ENCODE measurements around the gene PRRG2. TPM values are rescaled to one million over a fixed set of nuclear protein-coding genes. Genes with fewer than 3 reads are reported as not detected.

Gene PRRG2
- polyA plus RNA-seq, 1 of the 3 experiments (the other 2 are of a cell fraction), result 0.44 TPM

GRCh38 chr19:49551531-49551930 lies 29.6 kb upstream of the PRRG2 start:
- TF ChIP-seq IRF3 (IDR thresholded peaks at IDR 0.05; ENCODE audit: low read depth, low read length) (no peak), USF2 (IDR thresholded peaks at IDR 0.05; ENCODE audit: borderline replicate concordance, low read depth, low read length) (no peak), FOSL2 (IDR thresholded peaks at IDR 0.05; ENCODE audit: borderline replicate concordance, low read depth) (no peak), YY1 (IDR thresholded peaks at IDR 0.05; ENCODE audit: low read depth) (no peak), EZH2phosphoT487 (IDR thresholded peaks at IDR 0.05; ENCODE audit: borderline replicate concordance, low read depth) (no peak), CHD2 (IDR thresholded peaks at IDR 0.05; ENCODE audit: low read length, partially characterized antibody) (no peak), RAD21 (IDR thresholded peaks at IDR 0.05; ENCODE audit: low read length) (no peak), ELF1 (IDR thresholded peaks at IDR 0.05) (no peak), NRF1 (IDR thresholded peaks at IDR 0.05; ENCODE audit: low read depth, low read length) (no peak), PBX3 (IDR thresholded peaks at IDR 0.05) (no peak), TAF1 (IDR thresholded peaks at IDR 0.05; ENCODE audit: borderline replicate concordance, low read depth, low read length) (no peak), JUND (IDR thresholded peaks at IDR 0.05) (no peak), EP300 (IDR thresholded peaks at IDR 0.05; ENCODE audit: borderline replicate concordance in 1 of 2, low read depth in 1 of 2, low read length in 1 of 2) (no peak), TCF12 (IDR thresholded peaks at IDR 0.05) (no peak), GATA2 (CRISPR knock-in tag; IDR thresholded peaks at IDR 0.05) (no peak)
- no peaks in the 10 kb centered on the region for H3K9me3 ChIP-seq
- ChIA-PET POLR2A (interaction anchor here (1.2 kb wide), 1 partner anchor 9 kb away, joined by 3 read pairs; no protein-coding TSS in a partner anchor), CTCF (interaction anchor here (1.0 to 10.0 kb wide), 4 partner anchors 14 to 52 kb away, joined by 3 to 87 read pairs (median 6); no protein-coding TSS in a partner anchor)
- H3K9me2 ChIP-seq, result no peaks in the 10 kb centered on the region
- H3K79me2 ChIP-seq (ENCODE audit: insufficient read depth), result no peaks in the 10 kb centered on the region
- peaks cover 26% of the 10 kb centered on the region for H3F3A ChIP-seq (replicated peaks; ENCODE audit: insufficient read depth)
- DNase-seq, result no peak
- no peak overlapping the region for H3K4me2 ChIP-seq
- no peak overlapping the region for H3K4me3 ChIP-seq (ENCODE audit: low read depth in 2 of 2, low read length in 1 of 2)
- no peaks in the 10 kb centered on the region for H4K20me1 ChIP-seq (ENCODE audit: insufficient read depth)
- WGBS (ENCODE audit: low lambda C conversion rate), result 94% methylated on average over 7 of the region's 7 CpGs
- no peak overlapping the region for H3K27ac ChIP-seq (ENCODE audit: low read depth in 2 of 2, low read length in 1 of 2)
- H3K36me3 ChIP-seq (replicated peaks in 1 of 2; ENCODE audit: control insufficient read depth in 1 of 2, insufficient read depth in 2 of 2, low read length in 1 of 2), result peaks cover 8 to 11% of the 10 kb centered on the region in 2 experiments
- H3K4me1 ChIP-seq (ENCODE audit: control insufficient read depth in 1 of 2, insufficient read depth in 2 of 2, low read depth in 1 of 2, low read length in 1 of 2), result no peaks in the 10 kb centered on the region; a peak in 1 of 4 replicates
- H3K9ac ChIP-seq, result no peak overlapping the region
- H3K27me3 ChIP-seq (ENCODE audit: insufficient read depth), result no peaks in the 10 kb centered on the region
- H2AFZ ChIP-seq (ENCODE audit: low read depth), result no peak overlapping the region

- CTCF ChIA-PET, result interaction anchor here (2.0 to 10.0 kb wide), 2 partner anchors 17 to 18 kb away, joined by 4 to 87 read pairs; no protein-coding TSS in a partner anchor
- H3K4me3 ChIP-seq (ENCODE audit: low read depth in 2 of 2, low read length in 1 of 2), result no peak overlapping the region
- H4K20me1 ChIP-seq (ENCODE audit: insufficient read depth), result no peaks in the 10 kb centered on the region
- H3K9ac ChIP-seq, result no peak overlapping the region
- no peak for DNase-seq
- peaks cover 18 to 19% of the 10 kb centered on the region in 2 experiments for H3K36me3 ChIP-seq (replicated peaks in 1 of 2; ENCODE audit: control insufficient read depth in 1 of 2, insufficient read depth in 2 of 2, low read length in 1 of 2)
- WGBS (ENCODE audit: low lambda C conversion rate), result 98% methylated on average over 11 of the region's 11 CpGs
- no peaks in the 10 kb centered on the region for H3K27me3 ChIP-seq (ENCODE audit: insufficient read depth)
- H3K27ac ChIP-seq (ENCODE audit: low read depth in 2 of 2, low read length in 1 of 2), result no peak overlapping the region
- H3K9me3 ChIP-seq, result no peaks in the 10 kb centered on the region
- no peaks in the 10 kb centered on the region for H3K79me2 ChIP-seq (ENCODE audit: insufficient read depth)
- no peak overlapping the region for H3K4me2 ChIP-seq
- H3K4me1 ChIP-seq (ENCODE audit: control insufficient read depth in 1 of 2, insufficient read depth in 2 of 2, low read depth in 1 of 2, low read length in 1 of 2), result no peaks in the 10 kb centered on the region; a peak in 1 of 4 replicates
- no peak overlapping the region for H2AFZ ChIP-seq (ENCODE audit: low read depth)
- H3K9me2 ChIP-seq, result no peaks in the 10 kb centered on the region
- POLR2A ChIA-PET, result interaction anchor here (1.2 kb wide), 1 partner anchor 8 kb away, joined by 3 read pairs; no protein-coding TSS in a partner anchor
- peaks cover 14% of the 10 kb centered on the region for H3F3A ChIP-seq (replicated peaks; ENCODE audit: insufficient read depth)
- TF ChIP-seq RXRA (IDR thresholded peaks at IDR 0.05; ENCODE audit: borderline replicate concordance, low read depth), result no peak
- no peak for TF ChIP-seq TEAD4 (IDR thresholded peaks at IDR 0.05; ENCODE audit: borderline replicate concordance, insufficient read depth)
- TF ChIP-seq RFX5 (IDR thresholded peaks at IDR 0.05; ENCODE audit: low read length), result no peak
- no peak for TF ChIP-seq PBX3 (IDR thresholded peaks at IDR 0.05)
- no peak for TF ChIP-seq RCOR1 (IDR thresholded peaks at IDR 0.05; ENCODE audit: low read length)
- TF ChIP-seq MAX (IDR thresholded peaks at IDR 0.05; ENCODE audit: low read depth), result no peak
- no peak for TF ChIP-seq USF2 (IDR thresholded peaks at IDR 0.05; ENCODE audit: borderline replicate concordance, low read depth, low read length)
- TF ChIP-seq TCF12 (IDR thresholded peaks at IDR 0.05), result no peak
- TF ChIP-seq USF1 (IDR thresholded peaks at IDR 0.05; ENCODE audit: borderline replicate concordance, low read depth), result no peak
These were observed 28.4 kb upstream of the PRRG2 start for GRCh38 chr19:49552749-49553148.

Measured in SK-N-SH (cell line).